B cell (primary cell): ENCODE results near the gene GSTO2.

ENCODE experiments used
- EZH2 ChIP-seq: IDR thresholded peaks from 2 replicates; pipeline ENCODE4 v1.6.1; 2012; ENCODE audit warnings: borderline replicate concordance, low read depth, mild to moderate bottlenecking, moderate library complexity, low read length; ENCODE audit not compliant: insufficient read depth, poor library complexity, severe bottlenecking
- TF ChIP-seq, protein P1 (sequence below): fragments of 200-600 bp; IDR thresholded peaks from one replicate; pipeline ENCODE4 v1.8.0; 2022; ENCODE audit warnings: antibody characterized with exemption, mild to moderate bottlenecking

DNA sequence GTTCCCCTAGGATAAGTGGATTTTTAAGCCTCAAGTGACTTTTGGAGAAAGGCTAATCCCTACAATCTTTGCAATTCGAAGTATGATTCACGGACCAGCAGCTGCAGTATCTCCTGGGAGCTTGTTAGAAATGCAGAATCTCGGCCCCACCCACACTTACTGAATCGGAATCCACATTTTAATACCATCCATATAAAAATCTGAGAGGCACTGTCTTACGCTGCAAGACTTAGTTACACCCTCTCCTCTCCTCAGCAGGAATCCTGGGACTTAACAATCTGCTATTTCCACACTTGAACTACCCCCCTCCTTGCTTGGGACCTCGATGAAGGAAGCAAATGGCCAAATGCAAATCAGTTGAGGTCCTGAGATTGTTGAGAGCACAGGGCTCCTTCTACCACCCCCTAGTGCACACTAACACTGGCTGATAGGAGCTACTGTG is 48.3 kb downstream of the GSTO2 start:
- TF ChIP-seq, protein P1, sequence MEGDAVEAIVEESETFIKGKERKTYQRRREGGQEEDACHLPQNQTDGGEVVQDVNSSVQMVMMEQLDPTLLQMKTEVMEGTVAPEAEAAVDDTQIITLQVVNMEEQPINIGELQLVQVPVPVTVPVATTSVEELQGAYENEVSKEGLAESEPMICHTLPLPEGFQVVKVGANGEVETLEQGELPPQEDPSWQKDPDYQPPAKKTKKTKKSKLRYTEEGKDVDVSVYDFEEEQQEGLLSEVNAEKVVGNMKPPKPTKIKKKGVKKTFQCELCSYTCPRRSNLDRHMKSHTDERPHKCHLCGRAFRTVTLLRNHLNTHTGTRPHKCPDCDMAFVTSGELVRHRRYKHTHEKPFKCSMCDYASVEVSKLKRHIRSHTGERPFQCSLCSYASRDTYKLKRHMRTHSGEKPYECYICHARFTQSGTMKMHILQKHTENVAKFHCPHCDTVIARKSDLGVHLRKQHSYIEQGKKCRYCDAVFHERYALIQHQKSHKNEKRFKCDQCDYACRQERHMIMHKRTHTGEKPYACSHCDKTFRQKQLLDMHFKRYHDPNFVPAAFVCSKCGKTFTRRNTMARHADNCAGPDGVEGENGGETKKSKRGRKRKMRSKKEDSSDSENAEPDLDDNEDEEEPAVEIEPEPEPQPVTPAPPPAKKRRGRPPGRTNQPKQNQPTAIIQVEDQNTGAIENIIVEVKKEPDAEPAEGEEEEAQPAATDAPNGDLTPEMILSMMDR: no peak
- TF ChIP-seq EZH2: no peak
